Right ventricle myocardium superior (tissue), 1 donor: Measurements from ENCODE around the gene WWC1. TPM values are rescaled to one million over a fixed set of nuclear protein-coding genes. Genes with fewer than 3 reads are reported as not detected.
"Not testable (repeated sequence)": the region's sequence is repeated elsewhere in the genome, so short reads cannot be mapped to it uniquely, and the experiment has no call there.

ENCODE experiments used
- ATAC-seq: fragments of 200-7000 bp; cut with Tn5 transposase; one replicate; pipeline ENCODE4 v1.9.1; 2020; ENCODE audit warnings: mild to moderate bottlenecking; ENCODE audit not compliant: poor library complexity
- DNase-seq: peaks from one replicate; pipeline ENCODE4 v3.0.0-alpha.2; 2020
- intact Hi-C: fragments of 100-400 bp; cut with DNase I; formaldehyde crosslinking; loops from one replicate; pipeline ENCODE4 v1.11.2; 2022
- total RNA-seq: library from RNA; stranded (reverse); fragmentation: NEBNext Ultra II Directional; extraction: Animal tissue kit (Norgen Biotek cat#: 25700); gene quantifications from one replicate; pipeline ENCODE4 v1.2.1, GENCODE V29; 2021
- donor health status: DM: no; HTN: yes; CAD: no; lungs with severe emphysema.

WWC1 gene
- total RNA-seq, 1 donor from 2014 or later: 1.8 TPM

GRCh38 chr5:168320805-168321204 lies 29.4 kb downstream of the WWC1 start:
- intact Hi-C loops: no loop called here
- ATAC-seq (no peak), DNase-seq (no peak)

- intact Hi-C loops: no loop called here
- ATAC-seq (no peak), DNase-seq (no peak)
Observed at GRCh38 chr5:168324859-168325630, 33.6 kb downstream of the WWC1 start.

DNA sequence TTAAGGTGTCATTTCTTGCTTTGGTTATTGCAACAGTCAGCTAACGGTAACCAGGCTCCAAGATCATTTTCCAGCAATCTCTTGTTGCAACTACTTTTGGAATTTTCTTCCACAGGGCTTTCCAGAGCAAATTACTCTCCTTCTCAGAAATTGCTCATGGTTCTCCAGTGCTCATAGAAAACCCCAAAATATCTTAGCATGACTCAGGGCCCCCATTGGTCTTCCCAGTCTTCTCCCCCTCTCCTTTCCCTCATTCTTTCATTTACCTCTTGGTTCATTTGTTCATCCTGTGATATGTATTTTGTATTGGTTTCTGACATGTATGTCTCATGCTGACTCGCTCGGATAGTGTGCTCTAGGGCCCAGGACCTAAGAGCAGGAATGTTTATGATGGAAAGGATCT lies 35.6 kb downstream of the WWC1 start:
- DNase-seq: no peak
- intact Hi-C loops: no loop called here
- ATAC-seq: no peak

GRCh38 chr5:168327451-168327850 lies 36.0 kb downstream of the WWC1 start:
- DNase-seq: no peak
- ATAC-seq: no peak
- intact Hi-C loops: no loop called here

- intact Hi-C loops: no loop called here
- ATAC-seq (no peak), DNase-seq (no peak)
Observed at GRCh38 chr5:168327994-168328393, 36.5 kb downstream of the WWC1 start.

GRCh38 chr5:168328814-168329213 lies 37.4 kb downstream of the WWC1 start:
- intact Hi-C loops: no loop called here
- ATAC-seq: no peak
- no peak for DNase-seq

DNA sequence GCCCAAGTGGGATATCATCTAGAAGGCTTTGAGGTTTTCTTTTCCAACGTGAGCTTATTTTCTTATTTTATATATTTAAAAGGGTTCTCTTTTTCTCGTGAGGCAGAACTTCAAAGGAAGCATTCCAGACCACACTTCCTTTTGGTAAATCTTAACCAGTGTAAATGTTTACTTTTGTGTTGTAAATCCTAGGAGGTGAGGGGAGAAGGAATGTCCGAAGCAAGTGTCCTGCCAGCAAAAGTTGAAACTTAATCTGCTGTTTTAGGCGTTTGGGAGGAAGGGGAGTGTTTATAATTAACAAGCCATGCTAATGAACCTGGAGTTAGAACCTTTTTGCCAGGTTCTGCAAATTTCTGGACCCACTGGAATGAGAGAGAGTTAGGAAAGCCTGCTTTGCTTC lies 37.9 kb downstream of the WWC1 start:
- ATAC-seq (no peak), DNase-seq (no peak)
- intact Hi-C loops: no loop called here

DNA sequence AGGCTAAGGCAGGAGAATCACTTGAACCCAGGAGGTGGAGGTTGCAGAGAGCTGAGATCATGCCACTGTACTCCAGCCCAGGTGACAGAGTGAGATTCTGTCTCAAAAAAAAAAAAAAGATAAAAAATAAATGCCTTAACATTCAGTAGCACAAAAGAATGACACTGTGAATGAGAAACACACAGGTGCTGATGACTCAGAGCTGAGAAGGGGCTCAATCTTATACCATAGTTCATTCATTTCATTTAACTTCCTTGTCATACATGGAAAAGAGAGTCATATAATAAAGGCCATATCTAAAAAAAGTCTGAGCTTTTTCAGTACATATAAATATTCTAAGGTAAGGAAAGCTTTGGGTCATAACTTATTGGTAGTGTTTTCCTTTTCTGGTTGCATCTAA lies 40.6 kb downstream of the WWC1 start:
- DNase-seq (no peak), ATAC-seq (no peak)
- intact Hi-C loops: no loop called here

DNA sequence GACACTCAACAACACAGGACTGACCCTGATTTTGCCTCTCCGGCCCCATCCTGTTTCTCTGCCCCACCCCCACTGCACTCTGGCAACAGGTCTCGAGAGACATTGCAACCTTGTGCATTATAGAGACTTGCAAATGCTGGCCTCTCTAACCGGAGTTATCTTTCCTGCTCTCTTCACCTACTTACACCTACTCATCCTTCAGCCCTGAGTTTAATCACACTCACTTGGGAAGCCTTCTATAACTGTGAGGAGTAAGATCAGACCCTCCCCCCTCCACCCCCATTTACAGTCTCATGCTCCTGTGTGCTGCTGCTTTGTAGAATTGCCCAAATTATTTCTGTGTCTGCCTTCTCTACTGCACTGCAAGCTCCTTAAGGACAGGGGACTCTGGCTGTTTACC lies 42.8 kb downstream of the WWC1 start:
- DNase-seq (no peak), ATAC-seq (no peak)
- intact Hi-C loops: no loop called here

GRCh38 chr5:168334695-168335094 lies 43.2 kb downstream of the WWC1 start:
- ATAC-seq: no peak
- no peak for DNase-seq
- intact Hi-C loops: no loop called here

DNA sequence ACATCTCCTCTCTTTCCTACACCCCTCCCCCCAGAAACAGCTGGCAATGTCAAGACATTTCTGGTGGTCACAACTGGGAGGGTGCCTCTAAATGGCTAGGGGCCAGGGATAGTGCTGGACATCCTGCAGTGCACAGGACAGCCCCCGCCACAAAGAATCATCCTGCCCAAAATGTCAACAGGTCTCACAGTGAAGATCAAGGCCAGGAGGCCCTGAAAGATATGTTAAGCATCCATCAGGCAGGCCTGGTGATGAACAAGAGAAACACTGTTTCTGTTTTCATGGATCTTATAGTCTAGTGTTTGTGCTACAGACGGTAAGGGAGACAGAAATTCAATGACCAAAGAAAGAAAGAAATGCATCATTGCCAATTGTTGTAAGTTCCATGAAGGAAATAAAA lies 45.9 kb downstream of the WWC1 start:
- ATAC-seq (no peak), DNase-seq (no peak)
- intact Hi-C loops: no loop called here

- DNase-seq: no peak
- intact Hi-C loops: no loop called here
- no peak for ATAC-seq
Observed at GRCh38 chr5:168339109-168339771, 47.8 kb downstream of the WWC1 start.

DNA sequence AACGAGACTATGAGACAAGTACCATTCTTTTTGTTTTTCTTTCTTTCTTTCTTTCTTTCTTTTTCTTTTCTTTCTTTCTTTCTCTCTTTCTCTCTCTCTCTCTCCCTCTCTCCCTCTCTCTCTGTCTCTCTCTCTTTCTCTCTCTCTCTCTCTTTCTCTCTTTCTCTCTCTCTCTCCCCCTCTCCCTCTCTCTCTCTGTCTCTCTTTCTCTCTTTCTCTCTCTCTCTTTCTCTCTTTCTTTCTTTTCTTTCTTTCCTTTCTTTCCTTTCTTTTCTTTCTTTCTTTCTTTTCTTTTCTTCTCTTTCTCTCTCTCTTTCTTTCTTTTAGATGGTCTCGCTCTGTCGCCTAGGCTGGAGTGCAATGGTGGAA lies 48.3 kb downstream of the WWC1 start:
- ATAC-seq, intact Hi-C loops, DNase-seq: not testable (repeated sequence)

DNA sequence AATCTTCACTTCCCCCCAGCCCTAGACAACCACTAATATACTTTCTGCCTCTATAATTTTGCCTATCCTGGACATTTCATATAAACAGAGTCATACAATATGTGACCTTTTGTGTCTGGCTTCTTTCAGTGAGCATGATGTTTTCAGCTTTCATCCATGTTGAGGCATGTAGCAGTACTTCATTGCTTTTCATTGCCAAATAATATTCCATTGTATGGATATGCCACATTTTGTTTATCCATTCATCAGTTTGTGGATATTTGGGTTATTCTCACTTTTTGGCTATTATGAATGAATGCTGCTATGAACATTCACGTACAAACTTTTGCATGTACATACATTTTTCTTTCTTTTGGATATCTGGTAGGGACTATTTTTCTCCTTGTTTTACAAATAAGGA lies 49.0 kb downstream of the WWC1 start:
- DNase-seq (no peak), ATAC-seq (no peak)
- intact Hi-C loops: no loop called here

- no peak for DNase-seq
Observed at GRCh38 chr5:168341178-168341577, 49.7 kb downstream of the WWC1 start.

GRCh38 chr5:168342151-168342825 lies 50.8 kb downstream of the WWC1 start:
- ATAC-seq (no peak), DNase-seq (no peak)
- intact Hi-C loops: no loop called here

More at GRCh38 chr5:168341178-168341577, 49.7 kb downstream of the WWC1 start:
- intact Hi-C loops: no loop called here
- ATAC-seq: no peak

- no peak for DNase-seq
Observed at GRCh38 chr5:168342985-168343384, 51.5 kb downstream of the WWC1 start.

DNA sequence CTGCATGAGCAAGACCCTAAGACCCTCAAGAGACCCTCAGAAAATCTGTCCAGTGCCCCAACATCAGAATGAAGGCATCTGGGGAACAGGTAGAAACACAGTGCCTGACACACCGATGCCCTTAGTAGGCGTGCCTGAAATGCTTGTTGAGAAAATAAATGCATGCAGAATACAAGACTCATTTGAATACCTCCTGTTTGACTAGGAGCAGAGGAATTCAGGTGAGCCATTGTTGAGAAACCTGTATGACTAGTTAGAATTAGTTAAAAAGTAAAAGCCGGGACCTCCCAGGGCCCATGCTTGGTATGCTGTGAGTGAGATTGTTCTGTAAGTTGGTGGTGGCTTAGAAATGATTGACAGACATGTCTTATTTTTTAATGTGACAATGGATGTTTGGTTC lies 55.0 kb downstream of the WWC1 start:
- ATAC-seq (no peak), DNase-seq (no peak)
- intact Hi-C loops: no loop called here

More at GRCh38 chr5:168342985-168343384, 51.5 kb downstream of the WWC1 start:
- intact Hi-C loops: no loop called here
- ATAC-seq: no peak

GRCh38 chr5:168347368-168348083 lies 56.1 kb downstream of the WWC1 start:
- intact Hi-C loops: no loop called here
- no peak for DNase-seq
- no peak for ATAC-seq
